Prostate gland (tissue), 2 donors: Measurements from ENCODE around the gene CDK9.

Experiments used
- POLR2A ChIP-seq: fragments of 450-650 bp; IDR thresholded peaks from one replicate; pipeline ENCODE4 v1.6.1; 2016; ENCODE audit warnings: antibody characterized with exemption, mild to moderate bottlenecking
- POLR2AphosphoS5 ChIP-seq: sonication (generic); formaldehyde crosslinking; IDR thresholded peaks from one replicate; pipeline ENCODE4 v1.6.1; 2017; ENCODE audit warnings: antibody characterized with exemption
- TF ChIP-seq, protein P1 (sequence below), 4 experiments: fragments of 200-600 bp in 2 of 4; fragments of 450-650 bp in 2 of 4; sonication (generic) in 2 of 4; IDR thresholded peaks; 1 replicate in 3 of 4; 2 replicates in 1 of 4; pipeline ENCODE4 v1.5.1; 2016 to 2019; ENCODE audit warnings: antibody characterized with exemption in 4 of 4, mild to moderate bottlenecking in 2 of 4, moderate library complexity in 2 of 4

DNA sequence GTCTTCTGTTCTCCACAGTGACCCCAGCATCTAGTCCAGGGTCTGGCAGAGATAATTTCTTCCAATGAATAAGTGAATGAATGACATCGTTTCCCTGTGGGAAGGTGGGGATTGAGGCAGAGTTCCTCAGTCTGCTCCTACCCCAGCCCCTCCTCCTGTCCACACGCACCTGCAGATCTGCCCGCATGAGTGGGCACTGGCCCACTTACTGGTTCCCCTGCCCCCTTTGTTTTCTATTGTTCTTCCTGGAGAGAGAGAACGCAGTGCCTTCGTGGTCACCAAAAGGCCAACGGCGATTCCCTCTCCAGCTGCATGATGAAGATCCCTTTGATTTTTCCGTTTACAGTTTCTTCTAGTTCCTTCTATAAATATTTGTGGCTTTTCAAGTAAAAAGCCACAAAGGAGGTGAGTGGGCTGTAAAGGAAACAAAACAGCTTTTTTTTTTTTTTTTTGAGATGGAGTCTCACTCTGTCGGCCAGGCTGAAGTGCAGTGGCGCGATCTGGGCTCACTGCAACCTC, 11.1 kb downstream of the CDK9 start:
- TF ChIP-seq, protein P1, sequence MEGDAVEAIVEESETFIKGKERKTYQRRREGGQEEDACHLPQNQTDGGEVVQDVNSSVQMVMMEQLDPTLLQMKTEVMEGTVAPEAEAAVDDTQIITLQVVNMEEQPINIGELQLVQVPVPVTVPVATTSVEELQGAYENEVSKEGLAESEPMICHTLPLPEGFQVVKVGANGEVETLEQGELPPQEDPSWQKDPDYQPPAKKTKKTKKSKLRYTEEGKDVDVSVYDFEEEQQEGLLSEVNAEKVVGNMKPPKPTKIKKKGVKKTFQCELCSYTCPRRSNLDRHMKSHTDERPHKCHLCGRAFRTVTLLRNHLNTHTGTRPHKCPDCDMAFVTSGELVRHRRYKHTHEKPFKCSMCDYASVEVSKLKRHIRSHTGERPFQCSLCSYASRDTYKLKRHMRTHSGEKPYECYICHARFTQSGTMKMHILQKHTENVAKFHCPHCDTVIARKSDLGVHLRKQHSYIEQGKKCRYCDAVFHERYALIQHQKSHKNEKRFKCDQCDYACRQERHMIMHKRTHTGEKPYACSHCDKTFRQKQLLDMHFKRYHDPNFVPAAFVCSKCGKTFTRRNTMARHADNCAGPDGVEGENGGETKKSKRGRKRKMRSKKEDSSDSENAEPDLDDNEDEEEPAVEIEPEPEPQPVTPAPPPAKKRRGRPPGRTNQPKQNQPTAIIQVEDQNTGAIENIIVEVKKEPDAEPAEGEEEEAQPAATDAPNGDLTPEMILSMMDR (IDR thresholded peaks at IDR 0.05), result no peak
- TF ChIP-seq POLR2AphosphoS5 (no peak), POLR2A (no peak)
